ENCODE results near the gene SPAG7.
"Not testable (repeated sequence)": the region's sequence is repeated elsewhere in the genome, so short reads cannot be mapped to it uniquely, and the experiment has no call there.

Gene SPAG7

GRCh38 chr17:4938069-4938491 lies 29.5 kb downstream of the SPAG7 start:
- DNase-seq (ENCODE audit: low read depth) = no peak

- DNase-seq (ENCODE audit: low read depth) = no peak
Measured at GRCh38 chr17:4937553-4937952, 30.1 kb downstream of the SPAG7 start.

- DNase-seq (ENCODE audit: low read depth) = no peak
Measured at GRCh38 chr17:4936436-4936835, 31.2 kb downstream of the SPAG7 start.

- no peak for DNase-seq (ENCODE audit: low read depth)
Measured at GRCh38 chr17:4935650-4936049, 32.0 kb downstream of the SPAG7 start.

- no peak for DNase-seq (ENCODE audit: low read depth)
Measured at GRCh38 chr17:4934173-4934979, 33.2 kb downstream of the SPAG7 start.

- no peak for DNase-seq (ENCODE audit: low read depth)
Measured at GRCh38 chr17:4933646-4934045, 34.0 kb downstream of the SPAG7 start.

- no peak for DNase-seq (ENCODE audit: low read depth)
Measured at GRCh38 chr17:4932756-4933155, 34.9 kb downstream of the SPAG7 start.

GRCh38 chr17:4931963-4932362 lies 35.7 kb downstream of the SPAG7 start, which contains the start of gene GP1BA:
Gene GP1BA (plus strand): TSS chr17:4932277. CDS start chr17:4932605, 328 bp downstream.
- DNase-seq (ENCODE audit: low read depth) = no peak

GRCh38 chr17:4928881-4929280 lies 38.7 kb downstream of the SPAG7 start:
- no peak for DNase-seq (ENCODE audit: low read depth)

GRCh38 chr17:4926577-4927335 lies 40.9 kb downstream of the SPAG7 start:
- DNase-seq (ENCODE audit: low read depth) = not testable (repeated sequence)

GRCh38 chr17:4921320-4921719 lies 46.3 kb downstream of the SPAG7 start:
- DNase-seq (ENCODE audit: low read depth) = no peak

GRCh38 chr17:4920351-4921048 lies 47.1 kb downstream of the SPAG7 start:
- DNase-seq (ENCODE audit: low read depth) = no peak

- DNase-seq (ENCODE audit: low read depth) = no peak
Measured at GRCh38 chr17:4919511-4920047, 48.0 kb downstream of the SPAG7 start.

GRCh38 chr17:4914551-4914950 lies 53.1 kb downstream of the SPAG7 start:
- not testable (repeated sequence) for DNase-seq (ENCODE audit: low read depth)

- DNase-seq (ENCODE audit: low read depth) = no peak
Measured at GRCh38 chr17:4913994-4914393, 53.6 kb downstream of the SPAG7 start.
